Measurements from ENCODE around the gene GNG7.

Gene GNG7

GRCh38 chr19:2700660-2701360 lies 1.7 kb downstream of the GNG7 start:
- DNase-seq, result no peak
- peaks cover 31% of the 10 kb centered on the region for H3K4me1 ChIP-seq (ENCODE audit: low read length)
- H3K27me3 ChIP-seq (replicated peaks; ENCODE audit: insufficient read depth, low read length), result peaks cover 10% of the 10 kb centered on the region
- H3K4me3 ChIP-seq (ENCODE audit: low read length), result no peak overlapping the region
- H3K9ac ChIP-seq (ENCODE audit: low read length), result peak overlapping the region; percentile 88; the same call in 1 of the 2 replicates
- H3K9me2 ChIP-seq (replicated peaks; ENCODE audit: insufficient read depth, low read length), result no peaks in the 10 kb centered on the region
- H3K4me2 ChIP-seq (ENCODE audit: low read depth, low read length), result peak overlapping the region; percentile 94; the same call in 1 of the 2 replicates
- no peaks in the 10 kb centered on the region for H3K36me3 ChIP-seq (replicated peaks; ENCODE audit: insufficient read depth, low read length)
- no peaks in the 10 kb centered on the region for H4K20me1 ChIP-seq (ENCODE audit: insufficient read depth, low read length)
- TF ChIP-seq EZH2phosphoT487 (IDR thresholded peaks at IDR 0.05; ENCODE audit: low read length) (no peak), EZH2 (optimal IDR thresholded peaks at IDR 0.05; ENCODE audit: low read depth, low read length) (no peak)
- no peak overlapping the region for H2AFZ ChIP-seq (ENCODE audit: low read length)
- H3K9me3 ChIP-seq (replicated peaks; ENCODE audit: insufficient read depth, low read length), result no peaks in the 10 kb centered on the region
- peaks cover 40% of the 10 kb centered on the region for H3K79me2 ChIP-seq (ENCODE audit: low read length)
- peak overlapping the region; percentile 79; the same call in 1 of the 2 replicates for H3K27ac ChIP-seq (ENCODE audit: low read length)
- peaks cover 34% of the 10 kb centered on the region for H3F3A ChIP-seq (ENCODE audit: insufficient read depth, low read length)

- TF ChIP-seq CTCF (IDR thresholded peaks at IDR 0.05; ENCODE audit: low read length), result no peak
- no peak for TF ChIP-seq EZH2phosphoT487 (IDR thresholded peaks at IDR 0.05; ENCODE audit: low read length)
- no peak for DNase-seq
- peaks cover 6% of the 10 kb centered on the region for H3K27me3 ChIP-seq (replicated peaks; ENCODE audit: insufficient read depth, low read length)
- H4K20me1 ChIP-seq (ENCODE audit: insufficient read depth, low read length), result no peaks in the 10 kb centered on the region
- no peaks in the 10 kb centered on the region for H3K36me3 ChIP-seq (replicated peaks; ENCODE audit: insufficient read depth, low read length)
- no peaks in the 10 kb centered on the region for H3K9me3 ChIP-seq (replicated peaks; ENCODE audit: insufficient read depth, low read length)
- peak overlapping the region; percentile 7; the same call in 1 of the 2 replicates for H2AFZ ChIP-seq (ENCODE audit: low read length)
- peak overlapping the region; percentile 34; the same call in 1 of the 2 replicates for H3K9ac ChIP-seq (ENCODE audit: low read length)
- H3K27ac ChIP-seq (ENCODE audit: low read length), result peak overlapping the region; percentile 79
- H3K79me2 ChIP-seq (ENCODE audit: low read length), result peaks cover 52% of the 10 kb centered on the region
- H3K4me1 ChIP-seq (ENCODE audit: low read length), result peaks cover 31% of the 10 kb centered on the region
- H3K9me2 ChIP-seq (replicated peaks; ENCODE audit: insufficient read depth, low read length), result no peaks in the 10 kb centered on the region
- peak overlapping the region; percentile 9 for H3K4me3 ChIP-seq (ENCODE audit: low read length)
- H3K4me2 ChIP-seq (ENCODE audit: low read depth, low read length), result peak overlapping the region; percentile 94
- peaks cover 34% of the 10 kb centered on the region for H3F3A ChIP-seq (ENCODE audit: insufficient read depth, low read length)
Measured at GRCh38 chr19:2699413-2700140, 2.9 kb downstream of the GNG7 start.

GRCh38 chr19:2694196-2694595 lies 8.3 kb downstream of the GNG7 start:
- Histone ChIP-seq H3K4me2 (ENCODE audit: low read depth, low read length) (no peak overlapping the region), H4K20me1 (ENCODE audit: insufficient read depth, low read length) (no peaks in the 10 kb centered on the region), H3K27me3 (replicated peaks; ENCODE audit: insufficient read depth, low read length) (no peaks in the 10 kb centered on the region), H3K79me2 (ENCODE audit: low read length) (peaks cover 43% of the 10 kb centered on the region), H3K27ac (ENCODE audit: low read length) (no peak overlapping the region), H2AFZ (ENCODE audit: low read length) (no peak overlapping the region), H3F3A (ENCODE audit: insufficient read depth, low read length) (peaks cover 11% of the 10 kb centered on the region), H3K4me3 (ENCODE audit: low read length) (no peak overlapping the region), H3K36me3 (replicated peaks; ENCODE audit: insufficient read depth, low read length) (no peaks in the 10 kb centered on the region), H3K9me2 (replicated peaks; ENCODE audit: insufficient read depth, low read length) (no peaks in the 10 kb centered on the region), H3K4me1 (ENCODE audit: low read length) (peaks cover 5% of the 10 kb centered on the region), H3K9ac (ENCODE audit: low read length) (no peak overlapping the region), H3K9me3 (replicated peaks; ENCODE audit: insufficient read depth, low read length) (no peaks in the 10 kb centered on the region)
- DNase-seq, result no peak
- TF ChIP-seq CTCF (IDR thresholded peaks at IDR 0.05; ENCODE audit: low read length), result no peak
- TF ChIP-seq EZH2 (optimal IDR thresholded peaks at IDR 0.05; ENCODE audit: low read depth, low read length), result no peak
- no peak for TF ChIP-seq EZH2phosphoT487 (IDR thresholded peaks at IDR 0.05; ENCODE audit: low read length)

Data from MM.1S (cell line).